ENCODE measurements around the gene MVB12B. TPM values are rescaled to one million over a fixed set of nuclear protein-coding genes. Genes with fewer than 3 reads are reported as not detected.

MVB12B gene
- total and polyA plus RNA-seq, 8 donors, result 2.3 to 21.9 (median 6.4) TPM

GRCh38 chr9:126395439-126396212 is 69.0 kb downstream of the MVB12B start:
- Histone ChIP-seq H3K27ac (peak overlapping the region in 2 of 5 donors; percentile 9 to 40), H3K4me1 (peaks cover 29 to 68% (median 48%) of the 10 kb centered on the region in 4 donors), H3K4me3 (no peak overlapping the region), H3K27me3 (no peaks in the 10 kb centered on the region), H3K36me3 (peaks cover 0 to 78% (median 52%) of the 10 kb centered on the region in 4 donors), H3K9me3 (no peaks in the 10 kb centered on the region)
- TF ChIP-seq, protein P1, sequence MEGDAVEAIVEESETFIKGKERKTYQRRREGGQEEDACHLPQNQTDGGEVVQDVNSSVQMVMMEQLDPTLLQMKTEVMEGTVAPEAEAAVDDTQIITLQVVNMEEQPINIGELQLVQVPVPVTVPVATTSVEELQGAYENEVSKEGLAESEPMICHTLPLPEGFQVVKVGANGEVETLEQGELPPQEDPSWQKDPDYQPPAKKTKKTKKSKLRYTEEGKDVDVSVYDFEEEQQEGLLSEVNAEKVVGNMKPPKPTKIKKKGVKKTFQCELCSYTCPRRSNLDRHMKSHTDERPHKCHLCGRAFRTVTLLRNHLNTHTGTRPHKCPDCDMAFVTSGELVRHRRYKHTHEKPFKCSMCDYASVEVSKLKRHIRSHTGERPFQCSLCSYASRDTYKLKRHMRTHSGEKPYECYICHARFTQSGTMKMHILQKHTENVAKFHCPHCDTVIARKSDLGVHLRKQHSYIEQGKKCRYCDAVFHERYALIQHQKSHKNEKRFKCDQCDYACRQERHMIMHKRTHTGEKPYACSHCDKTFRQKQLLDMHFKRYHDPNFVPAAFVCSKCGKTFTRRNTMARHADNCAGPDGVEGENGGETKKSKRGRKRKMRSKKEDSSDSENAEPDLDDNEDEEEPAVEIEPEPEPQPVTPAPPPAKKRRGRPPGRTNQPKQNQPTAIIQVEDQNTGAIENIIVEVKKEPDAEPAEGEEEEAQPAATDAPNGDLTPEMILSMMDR (IDR thresholded peaks at IDR 0.05), result no peak
- no peak for TF ChIP-seq POLR2AphosphoS5 (IDR thresholded peaks at IDR 0.05)
- TF ChIP-seq EP300 (IDR thresholded peaks at IDR 0.05), result no peak
- TF ChIP-seq POLR2A (IDR thresholded peaks at IDR 0.05), result no peak
- intact Hi-C loops (cut with DNase I; ENCODE audit: low total_unique reads), result loop anchor here (5.0 kb wide), 1 partner anchor 93 kb away; no protein-coding TSS in a partner anchor
- no peak for DNase-seq
- WGBS, 5 donors, result 45 to 53% (median 48%) methylated on average over 7 of the region's 7 CpGs

DNA sequence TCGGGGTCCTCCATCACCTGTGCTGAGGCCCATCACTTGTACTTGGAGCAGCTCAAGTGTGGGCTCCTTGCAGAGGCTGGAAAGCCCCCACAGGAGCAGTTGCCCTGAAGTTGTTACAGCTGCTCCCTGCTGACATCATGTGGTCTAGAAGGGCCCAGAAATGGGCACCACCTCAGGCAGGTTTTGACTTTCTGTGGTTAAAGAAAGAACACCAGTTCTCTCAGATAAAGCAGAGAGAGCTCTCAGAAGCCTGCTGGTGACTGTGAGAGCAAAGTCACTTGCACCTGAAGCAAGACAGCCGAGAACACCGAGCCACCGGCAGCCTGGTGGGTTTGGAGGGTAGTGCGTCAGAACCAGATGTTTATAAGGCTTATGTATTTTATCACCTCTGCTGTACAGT is 70.4 kb downstream of the MVB12B start:
- intact Hi-C loops (cut with DNase I; ENCODE audit: low total_unique reads), result loop anchor here (5.0 kb wide), 1 partner anchor 95 kb away; no protein-coding TSS in a partner anchor
- DNase-seq, result peak; percentile 50 to 53
- Histone ChIP-seq H3K36me3 (peaks cover 0 to 89% (median 53%) of the 10 kb centered on the region in 4 donors), H3K9me3 (no peaks in the 10 kb centered on the region), H3K27me3 (no peaks in the 10 kb centered on the region), H3K27ac (peak overlapping the region in 3 of 5 donors; percentile 10 to 40 (median 34)), H3K4me1 (peaks cover 25 to 56% (median 41%) of the 10 kb centered on the region in 4 donors), H3K4me3 (no peak overlapping the region)
- WGBS, 5 donors, result 67 to 80% (median 79%) methylated on average over 5 of the region's 5 CpGs
- TF ChIP-seq, protein P1 (IDR thresholded peaks at IDR 0.05), result peak in 1 of 7 experiments; percentile 9
- TF ChIP-seq POLR2AphosphoS5 (IDR thresholded peaks at IDR 0.05) (no peak), EP300 (IDR thresholded peaks at IDR 0.05) (no peak)

DNA sequence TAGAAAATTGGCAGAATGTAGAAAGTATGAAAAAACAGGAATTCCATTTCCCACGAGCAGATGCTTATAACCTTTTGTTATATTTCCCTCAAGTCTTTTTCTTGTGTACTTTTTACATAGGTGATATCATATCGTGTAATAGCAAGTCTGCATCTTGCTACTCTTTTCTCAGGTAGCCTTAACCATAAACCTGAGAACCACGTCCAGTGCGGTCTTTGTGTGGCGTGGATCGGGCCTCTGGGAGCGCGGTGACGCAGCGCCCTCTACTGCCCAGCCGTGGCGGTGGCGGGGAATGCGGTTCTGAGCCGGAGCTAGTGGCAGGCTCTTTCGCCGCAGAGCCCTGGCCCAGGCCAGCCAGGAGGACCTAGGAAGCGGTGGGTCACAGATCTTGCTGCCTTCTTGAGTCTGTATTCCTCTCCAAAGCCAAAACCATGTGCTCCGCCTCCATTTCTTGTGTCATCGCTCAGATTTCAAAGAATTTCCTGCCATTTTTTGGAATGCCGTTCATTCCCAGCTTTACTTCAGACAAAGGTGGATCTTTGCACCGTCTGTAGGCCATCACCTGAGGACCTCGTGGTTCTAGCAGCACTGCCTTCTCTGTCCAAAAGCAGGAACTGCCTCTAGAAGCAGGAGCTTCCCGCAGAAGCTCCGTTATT is 71.9 kb downstream of the MVB12B start:
- DNase-seq, result peak; percentile 88 to 91
- TF ChIP-seq POLR2AphosphoS5 (IDR thresholded peaks at IDR 0.05) (peak in 1 of 3 donors; percentile 54), POLR2A (IDR thresholded peaks at IDR 0.05) (no peak), EP300 (IDR thresholded peaks at IDR 0.05) (no peak)
- TF ChIP-seq, protein P1 (IDR thresholded peaks at IDR 0.05), result peak in 5 of 7 experiments; percentile 87 to 98 (median 95)
- peaks cover 11 to 42% (median 29%) of the 10 kb centered on the region in 4 donors for H3K4me1 ChIP-seq
- 21 to 25% (median 23%) methylated on average over 25 of the region's 25 CpGs for WGBS, 5 donors
- no peak overlapping the region for H3K4me3 ChIP-seq
- H3K9me3 ChIP-seq, result no peaks in the 10 kb centered on the region
- H3K36me3 ChIP-seq, result peaks cover 5 to 89% (median 50%) of the 10 kb centered on the region in 4 donors
- H3K27me3 ChIP-seq, result no peaks in the 10 kb centered on the region
- intact Hi-C loops (cut with DNase I; ENCODE audit: low total_unique reads), result loop anchor here (5.0 kb wide), 1 partner anchor 96 kb away; no protein-coding TSS in a partner anchor
- H3K27ac ChIP-seq, result peak overlapping the region in 3 of 5 donors; percentile 39 to 53 (median 46)

DNA sequence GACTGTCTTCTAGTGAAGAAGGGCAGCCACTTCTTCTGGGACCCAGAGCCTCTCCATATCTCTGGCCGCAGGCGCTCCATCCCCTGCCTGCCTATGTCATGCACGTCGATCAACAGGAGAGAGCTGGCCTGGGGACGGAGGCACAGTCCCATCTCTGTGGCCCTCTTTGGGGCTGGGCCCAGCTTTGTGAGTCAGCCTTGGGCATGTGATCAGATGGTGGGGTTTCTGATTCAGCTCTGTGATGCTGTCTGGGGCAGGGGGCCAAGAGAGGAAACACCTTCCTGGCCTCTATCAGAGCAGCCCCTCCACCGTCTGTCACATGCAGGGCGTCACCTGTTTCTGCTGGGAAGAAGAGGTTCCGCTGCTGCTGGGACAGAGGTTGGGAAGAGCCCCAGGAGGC is 72.6 kb downstream of the MVB12B start:
- no peak for TF ChIP-seq POLR2AphosphoS5 (IDR thresholded peaks at IDR 0.05)
- TF ChIP-seq POLR2A (IDR thresholded peaks at IDR 0.05), result no peak
- no peak for TF ChIP-seq EP300 (IDR thresholded peaks at IDR 0.05)
- TF ChIP-seq, protein P1 (IDR thresholded peaks at IDR 0.05), result no peak
- no peak overlapping the region for H3K27ac ChIP-seq
- no peaks in the 10 kb centered on the region for H3K27me3 ChIP-seq
- no peaks in the 10 kb centered on the region for H3K9me3 ChIP-seq
- H3K4me1 ChIP-seq, result peaks cover 7 to 35% (median 23%) of the 10 kb centered on the region in 4 donors
- WGBS, 5 donors, result 86 to 94% (median 91%) methylated on average over 6 to 8 of the region's 8 CpGs
- no peak overlapping the region for H3K4me3 ChIP-seq
- peaks cover 6 to 85% (median 47%) of the 10 kb centered on the region in 4 donors for H3K36me3 ChIP-seq
- no peak for DNase-seq
- intact Hi-C loops (cut with DNase I; ENCODE audit: low total_unique reads), result loop anchor here (5.0 kb wide), 1 partner anchor 97 kb away; no protein-coding TSS in a partner anchor
